ENCODE results near the gene SKOR1.

- no peak for TF ChIP-seq POLR2AphosphoS5 (IDR thresholded peaks at IDR 0.05; ENCODE audit: low read depth, low read length)
- TF ChIP-seq TAF1 (IDR thresholded peaks at IDR 0.05; ENCODE audit: borderline replicate concordance, insufficient read depth, low read length), result no peak
- TF ChIP-seq REST (IDR thresholded peaks at IDR 0.05; ENCODE audit: insufficient read depth in 1 of 2, low read depth in 2 of 2, low read length in 2 of 2), result no peak
- TF ChIP-seq SIN3A (IDR thresholded peaks at IDR 0.05; ENCODE audit: borderline replicate concordance, insufficient read depth, low read length), result no peak
- TF ChIP-seq FOXP2 (optimal IDR thresholded peaks at IDR 0.05; ENCODE audit: borderline replicate concordance, extremely low read depth, extremely low read length, insufficient read depth), result peak; percentile 56
Observed at GRCh38 chr15:67833710-67834511, 8.6 kb downstream of the SKOR1 start.

Measured in PFSK-1 (cell line).